PFSK-1 (cell line): ENCODE data around the gene TGM5.

ENCODE experiments used
- POLR2AphosphoS5 ChIP-seq: IDR thresholded peaks from 2 replicates; pipeline ENCODE4 v1.6.1; 2012; ENCODE audit warnings: low read depth, mild to moderate bottlenecking, control low read depth, low read length, moderate library complexity
- REST ChIP-seq, 2 experiments: IDR thresholded peaks; 2 replicates each; pipeline versions ENCODE4 v1.6.1 to v1.8.0; 2011 to 2012; ENCODE audit warnings: low read depth in 2 of 2, low read length in 2 of 2, control low read depth in 1 of 2, inconsistent platforms in 1 of 2, mild to moderate bottlenecking in 1 of 2, moderate library complexity in 1 of 2; ENCODE audit not compliant: insufficient read depth in 1 of 2
- SIN3A ChIP-seq: IDR thresholded peaks from 2 replicates; pipeline ENCODE4 v1.6.1; 2012; ENCODE audit warnings: mild to moderate bottlenecking, low read length, moderate library complexity, borderline replicate concordance; ENCODE audit not compliant: insufficient read depth

- TF ChIP-seq POLR2AphosphoS5 (no peak), SIN3A (no peak), REST (IDR thresholded peaks at IDR 0.05; ENCODE audit: insufficient read depth in 1 of 2, low read depth in 2 of 2, low read length in 2 of 2) (no peak)
Observed at GRCh38 chr15:43278869-43279268, 12.1 kb upstream of the TGM5 start.
